GM18502 (cell line): Measurements from ENCODE around the gene PRR12.

Experiments
- ATAC-seq: cut with Tn5 transposase; IDR thresholded peaks from one replicate; pipeline ENCODE4 v1.9.1; 2021; ENCODE audit warnings: mild to moderate bottlenecking; ENCODE audit not compliant: unreplicated experiment, poor library complexity

The PRR12 gene

DNA sequence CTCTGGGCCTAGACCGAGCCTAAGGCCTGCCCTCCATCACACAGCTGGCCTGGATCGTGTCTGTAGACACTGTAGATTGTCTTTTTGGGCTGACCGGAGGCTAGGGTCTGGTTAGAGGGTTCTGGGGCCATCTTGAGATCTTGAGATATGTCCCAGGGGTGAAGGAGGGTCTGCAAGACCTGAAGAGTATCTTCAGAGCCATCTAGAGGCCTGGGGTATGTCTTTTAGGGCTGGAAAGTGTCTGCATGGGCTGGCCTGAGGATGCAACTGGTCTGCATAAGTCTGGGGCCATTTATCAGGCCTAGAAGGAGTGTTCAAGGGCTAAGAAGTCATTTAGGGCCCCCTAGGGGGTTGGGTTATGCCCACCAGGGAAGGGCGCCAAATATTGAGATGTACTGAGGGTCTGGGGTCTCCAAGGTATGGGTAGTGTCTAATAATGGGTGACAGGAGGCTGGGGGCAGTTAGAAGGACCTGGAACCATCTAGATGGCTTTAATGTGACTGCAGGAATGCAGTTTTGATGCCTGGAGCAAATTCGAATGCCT is 51.6 kb downstream of the PRR12 start:
- no peak for ATAC-seq

DNA sequence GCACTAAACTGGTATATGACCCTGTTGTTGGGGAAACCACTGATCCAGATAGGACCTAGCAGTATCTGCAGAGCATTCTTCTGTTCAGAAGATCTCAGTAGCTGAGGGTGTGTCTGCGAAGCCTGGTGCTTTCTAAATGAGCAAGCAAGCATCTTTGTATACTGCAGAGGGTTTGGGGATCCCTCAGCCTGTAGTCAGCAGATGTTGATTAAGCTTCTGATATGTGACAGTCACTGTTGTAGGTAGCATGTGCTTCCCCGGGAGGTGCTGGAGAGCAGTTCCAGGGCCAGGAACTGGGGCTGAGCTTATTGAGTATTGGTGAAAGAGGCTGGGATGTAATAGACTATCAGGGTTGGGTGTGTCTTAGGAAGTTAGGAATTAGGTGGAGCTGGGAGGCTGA is 52.5 kb downstream of the PRR12 start:
- no peak for ATAC-seq

DNA sequence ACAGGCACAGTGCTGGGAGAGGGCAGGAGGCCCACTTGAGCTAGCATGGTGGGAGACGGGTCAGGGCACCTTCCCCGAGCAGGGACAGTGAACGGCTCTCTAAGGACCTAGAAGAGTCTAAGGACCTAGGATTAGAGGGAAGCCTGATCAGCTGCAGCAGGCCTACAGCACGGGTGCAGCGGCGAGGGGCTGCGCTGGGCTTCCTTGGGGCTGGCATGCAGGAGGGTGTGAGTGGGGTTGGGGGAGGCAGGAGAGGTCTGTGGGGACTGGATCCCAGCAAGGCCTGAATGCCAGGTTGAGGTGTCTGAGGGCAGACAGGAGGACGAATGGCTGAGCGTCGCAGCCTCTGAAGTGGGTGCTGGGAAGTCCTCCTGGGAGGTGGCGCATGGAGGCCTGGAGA is 54.6 kb downstream of the PRR12 start:
- no peak for ATAC-seq

DNA sequence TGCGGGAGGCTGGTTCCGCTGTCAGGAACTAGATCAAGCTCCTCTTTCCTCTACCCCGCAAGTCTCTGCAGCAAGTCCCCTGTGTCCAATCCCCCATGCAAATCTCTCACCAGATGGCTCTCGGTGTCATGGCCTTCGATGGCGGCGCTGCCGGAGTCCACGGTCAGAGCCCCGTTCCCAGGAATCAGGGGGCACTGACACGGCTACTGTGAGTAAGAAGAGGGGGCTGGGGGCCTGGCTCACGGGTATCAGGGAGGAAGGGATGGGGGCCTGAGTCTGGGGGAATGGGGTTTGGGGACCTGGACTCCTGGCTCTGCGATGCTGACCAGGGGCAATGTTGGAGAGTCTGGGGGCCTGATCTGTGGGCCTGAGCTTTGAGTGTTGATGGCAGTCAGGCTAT is 55.0 kb downstream of the PRR12 start:
- ATAC-seq: no peak

DNA sequence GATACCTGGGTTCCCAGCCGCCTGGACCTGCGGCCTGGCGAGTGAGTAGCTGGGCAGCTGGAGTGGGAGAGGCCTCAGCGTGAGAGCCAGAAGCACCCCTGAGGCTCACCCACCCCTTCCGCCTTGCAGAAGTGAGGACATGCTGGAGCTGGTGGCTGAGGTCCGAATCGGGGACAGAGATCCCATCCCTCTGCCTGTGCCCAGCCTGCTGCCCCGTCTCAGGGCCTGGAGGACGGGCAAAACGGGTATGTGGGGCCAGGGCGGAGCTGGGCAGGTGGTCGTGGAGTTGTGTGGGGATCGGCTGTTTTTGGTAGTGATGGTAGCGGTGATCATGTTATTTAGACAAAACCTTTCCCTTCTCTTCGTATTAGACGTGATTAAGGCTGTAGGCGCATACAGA is 55.6 kb downstream of the PRR12 start:
- ATAC-seq: no peak

DNA sequence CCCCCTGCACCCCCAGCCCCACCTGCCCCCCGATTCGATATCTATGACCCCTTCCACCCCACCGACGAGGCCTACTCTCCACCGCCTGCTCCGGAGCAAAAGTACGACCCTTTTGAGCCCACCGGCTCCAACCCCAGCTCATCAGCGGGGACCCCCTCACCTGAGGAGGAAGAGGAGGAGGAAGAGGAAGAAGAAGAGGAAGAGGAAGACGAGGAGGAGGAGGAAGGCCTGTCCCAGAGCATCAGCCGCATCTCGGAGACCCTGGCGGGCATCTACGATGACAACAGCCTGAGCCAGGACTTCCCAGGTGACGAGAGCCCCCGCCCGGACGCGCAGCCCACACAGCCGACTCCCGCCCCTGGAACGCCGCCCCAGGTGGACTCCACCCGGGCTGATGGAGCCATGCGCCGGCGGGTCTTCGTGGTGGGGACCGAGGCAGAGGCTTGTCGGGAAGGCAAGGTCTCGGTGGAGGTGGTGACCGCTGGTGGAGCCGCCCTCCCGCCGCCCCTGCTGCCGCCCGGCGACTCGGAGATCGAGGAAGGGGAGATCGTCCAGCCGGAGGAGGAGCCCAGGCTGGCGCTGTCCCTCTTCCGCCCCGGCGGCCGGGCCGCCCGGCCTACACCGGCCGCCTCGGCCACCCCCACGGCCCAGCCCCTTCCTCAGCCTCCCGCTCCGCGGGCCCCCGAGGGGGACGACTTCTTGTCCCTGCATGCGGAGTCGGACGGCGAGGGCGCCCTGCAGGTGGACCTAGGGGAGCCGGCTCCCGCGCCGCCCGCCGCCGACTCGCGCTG is 60.2 kb downstream of the PRR12 start:
- no peak for ATAC-seq

DNA sequence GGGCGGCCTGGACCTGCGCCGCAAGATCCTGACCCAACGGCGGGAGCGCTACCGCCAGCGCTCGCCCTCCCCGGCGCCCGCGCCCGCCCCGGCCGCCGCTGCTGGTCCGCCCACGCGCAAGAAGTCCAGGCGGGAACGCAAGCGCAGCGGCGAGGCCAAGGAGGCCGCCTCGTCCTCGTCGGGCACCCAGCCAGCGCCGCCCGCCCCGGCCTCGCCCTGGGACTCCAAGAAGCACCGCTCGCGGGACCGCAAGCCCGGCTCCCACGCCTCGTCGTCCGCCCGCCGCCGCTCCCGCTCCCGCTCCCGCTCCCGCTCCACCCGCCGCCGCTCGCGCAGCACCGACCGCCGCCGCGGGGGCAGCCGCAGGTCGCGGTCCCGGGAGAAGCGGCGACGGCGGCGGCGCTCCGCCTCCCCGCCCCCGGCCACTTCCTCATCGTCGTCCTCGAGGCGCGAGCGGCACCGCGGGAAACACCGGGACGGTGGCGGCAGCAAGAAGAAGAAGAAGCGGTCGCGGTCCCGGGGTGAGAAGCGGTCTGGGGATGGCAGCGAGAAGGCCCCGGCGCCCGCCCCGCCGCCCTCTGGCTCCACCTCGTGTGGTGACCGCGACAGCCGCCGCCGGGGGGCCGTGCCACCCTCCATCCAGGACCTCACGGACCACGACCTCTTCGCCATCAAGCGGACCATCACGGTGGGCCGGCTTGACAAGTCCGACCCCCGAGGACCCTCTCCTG is 61.0 kb downstream of the PRR12 start:
- ATAC-seq: no peak

DNA sequence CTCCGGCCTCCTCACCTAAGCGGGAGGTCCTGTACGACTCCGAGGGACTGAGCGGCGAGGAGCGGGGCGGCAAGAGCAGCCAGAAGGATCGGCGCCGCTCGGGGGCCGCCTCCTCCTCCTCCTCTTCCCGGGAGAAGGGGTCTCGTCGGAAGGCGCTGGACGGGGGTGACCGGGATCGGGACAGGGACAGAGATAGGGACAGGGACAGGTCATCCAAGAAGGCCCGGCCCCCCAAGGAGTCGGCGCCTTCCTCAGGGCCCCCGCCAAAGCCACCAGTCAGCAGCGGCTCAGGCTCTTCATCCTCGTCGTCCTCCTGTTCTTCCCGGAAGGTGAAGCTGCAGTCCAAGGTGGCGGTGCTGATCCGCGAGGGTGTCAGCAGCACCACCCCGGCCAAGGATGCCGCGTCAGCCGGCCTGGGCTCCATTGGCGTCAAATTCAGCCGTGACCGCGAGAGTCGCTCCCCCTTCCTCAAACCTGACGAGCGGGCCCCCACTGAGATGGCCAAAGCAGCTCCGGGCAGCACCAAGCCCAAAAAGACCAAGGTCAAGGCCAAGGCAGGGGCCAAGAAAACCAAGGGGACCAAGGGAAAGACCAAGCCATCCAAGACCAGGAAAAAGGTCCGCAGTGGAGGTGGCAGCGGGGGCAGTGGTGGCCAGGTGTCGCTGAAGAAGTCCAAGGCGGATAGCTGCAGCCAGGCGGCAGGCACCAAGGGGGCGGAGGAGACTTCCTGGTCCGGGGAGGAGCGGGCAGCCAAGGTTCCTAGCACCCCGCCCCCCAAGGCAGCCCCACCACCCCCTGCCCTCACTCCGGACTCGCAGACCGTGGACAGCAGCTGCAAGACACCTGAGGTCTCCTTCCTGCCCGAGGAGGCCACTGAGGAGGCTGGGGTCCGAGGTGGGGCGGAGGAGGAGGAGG is 61.8 kb downstream of the PRR12 start:
- no peak for ATAC-seq

DNA sequence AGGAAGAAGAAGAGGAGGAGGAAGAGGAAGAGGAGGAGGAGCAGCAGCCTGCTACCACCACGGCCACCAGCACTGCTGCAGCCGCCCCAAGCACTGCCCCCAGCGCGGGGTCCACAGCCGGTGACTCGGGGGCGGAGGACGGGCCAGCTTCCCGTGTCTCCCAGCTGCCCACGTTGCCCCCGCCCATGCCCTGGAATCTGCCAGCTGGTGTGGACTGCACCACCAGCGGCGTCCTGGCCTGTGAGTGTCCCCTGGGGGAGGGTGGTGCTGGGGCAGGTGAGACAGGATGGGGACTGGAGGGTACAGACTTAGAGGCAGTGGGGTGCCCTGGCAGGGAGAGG is 62.5 kb downstream of the PRR12 start:
- ATAC-seq: no peak

DNA sequence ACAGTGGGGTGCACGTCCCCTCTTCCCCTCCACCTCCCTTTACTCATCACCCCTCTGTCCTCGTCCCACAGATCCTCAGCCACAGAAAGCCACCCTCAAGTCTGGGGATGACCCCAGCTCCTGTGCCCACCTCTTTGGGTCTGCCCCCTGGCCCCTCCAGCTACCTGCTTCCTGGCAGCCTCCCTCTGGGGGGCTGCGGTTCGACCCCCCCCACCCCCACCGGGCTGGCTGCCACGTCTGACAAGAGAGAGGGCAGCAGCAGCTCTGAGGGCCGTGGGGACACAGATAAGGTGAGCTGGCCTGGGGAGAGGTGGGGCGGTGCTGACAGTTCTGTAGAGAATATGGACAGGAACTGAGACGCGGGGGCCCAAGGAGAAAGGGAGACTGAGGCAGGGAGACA is 63.6 kb downstream of the PRR12 start:
- ATAC-seq: no peak

DNA sequence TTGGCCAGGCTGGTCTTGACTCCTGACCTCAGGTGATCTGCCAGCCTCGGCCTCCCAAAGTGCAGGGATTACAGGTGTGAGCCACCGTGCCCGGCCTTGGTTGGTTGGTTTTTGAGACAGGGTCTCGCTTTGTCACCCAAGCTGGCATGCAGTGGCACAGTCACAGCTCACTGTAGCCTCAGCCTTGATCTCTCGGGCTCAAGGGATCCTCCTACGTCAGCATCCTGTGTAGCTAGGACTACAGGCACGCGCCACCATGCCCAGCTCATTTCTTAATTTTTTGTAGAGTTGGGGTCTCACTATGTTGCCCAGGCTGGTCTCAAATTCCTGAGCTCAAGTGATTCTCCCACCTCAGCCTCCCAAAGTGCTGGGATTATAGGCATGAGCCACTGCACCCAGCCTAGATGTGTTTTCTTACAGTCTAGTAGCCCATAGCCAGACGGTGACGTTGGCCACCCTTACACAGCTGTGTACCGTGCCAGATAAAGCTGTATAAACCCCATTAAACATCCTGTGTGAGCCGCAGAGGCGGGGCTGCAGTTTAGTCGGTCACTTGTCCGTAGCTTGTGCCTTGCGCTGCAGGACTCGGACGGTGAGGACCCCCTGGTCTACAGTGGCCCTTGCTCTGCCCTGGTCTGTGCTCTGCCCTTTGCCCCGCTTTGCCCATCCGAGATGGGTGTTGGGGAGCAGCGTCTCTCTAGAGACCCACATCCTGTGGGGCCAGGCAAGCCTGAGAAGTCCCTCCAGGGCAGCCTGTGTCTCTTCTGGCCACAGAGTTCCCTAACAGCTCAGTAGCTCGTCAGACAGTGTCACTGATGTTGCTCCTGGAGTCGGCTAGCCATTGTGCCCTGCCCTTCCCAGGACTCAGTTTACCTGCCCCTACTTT is 64.8 kb downstream of the PRR12 start:
- ATAC-seq: no peak

DNA sequence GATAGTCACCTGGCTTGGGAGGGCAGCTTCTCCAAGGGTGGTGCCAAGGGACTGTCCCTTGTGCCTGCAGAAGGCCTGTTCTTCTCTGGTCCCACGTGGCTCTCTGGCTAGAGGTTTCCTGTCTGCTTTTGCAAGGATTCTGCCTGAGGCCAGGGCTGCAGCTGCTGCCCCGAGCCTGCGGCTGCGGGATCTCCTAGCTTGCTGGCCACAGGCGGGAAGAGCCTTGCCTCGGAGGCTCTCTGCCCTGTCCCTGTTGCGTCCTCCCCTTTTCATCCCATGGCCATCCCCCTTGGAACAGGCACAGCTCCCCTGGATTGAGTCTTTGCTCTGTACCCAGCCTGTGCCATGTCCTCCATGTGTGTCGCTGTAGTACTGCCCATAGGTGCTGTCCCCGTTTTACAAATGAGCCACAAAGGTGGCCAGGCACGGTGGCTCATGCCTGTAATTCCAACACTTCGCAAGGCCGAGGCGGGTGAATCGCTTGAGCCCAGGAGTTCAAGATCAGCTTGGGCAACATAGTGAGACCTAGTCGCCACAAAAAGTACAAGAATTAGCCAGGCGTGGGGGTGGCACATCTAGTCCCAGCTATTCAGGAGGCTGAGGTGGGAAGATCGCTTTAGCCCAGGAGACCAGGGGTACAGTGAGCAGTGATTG is 65.6 kb downstream of the PRR12 start:
- ATAC-seq: no peak

DNA sequence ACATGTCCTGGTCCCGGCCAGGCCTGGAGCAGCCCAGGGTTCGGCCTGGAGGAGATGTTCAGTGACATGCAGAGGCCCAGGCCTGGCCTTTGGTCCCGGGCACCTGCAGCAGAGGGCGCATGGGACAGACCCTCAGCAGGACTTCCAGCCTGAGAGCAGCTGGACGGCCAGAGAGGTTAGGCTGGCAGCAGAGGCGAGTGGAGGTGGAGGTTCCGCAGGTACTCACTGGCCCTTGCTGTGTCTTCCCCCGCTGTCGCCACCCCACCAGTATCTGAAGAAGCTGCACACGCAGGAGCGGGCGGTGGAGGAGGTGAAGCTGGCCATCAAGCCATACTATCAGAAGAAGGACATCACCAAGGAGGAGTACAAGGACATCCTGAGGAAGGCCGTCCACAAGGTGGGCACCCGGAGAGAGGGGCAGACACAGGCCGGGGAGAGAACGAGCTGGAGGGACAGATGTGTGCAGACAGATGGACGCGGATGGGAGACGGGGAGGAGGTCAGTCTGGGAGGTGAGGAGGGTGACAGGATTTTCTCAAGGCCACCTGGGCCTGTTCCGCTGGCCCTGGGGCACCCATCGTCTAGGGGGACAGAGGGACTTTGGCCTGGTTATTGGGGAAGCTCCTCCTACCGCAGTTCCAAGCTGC is 66.6 kb downstream of the PRR12 start:
- ATAC-seq: no peak

DNA sequence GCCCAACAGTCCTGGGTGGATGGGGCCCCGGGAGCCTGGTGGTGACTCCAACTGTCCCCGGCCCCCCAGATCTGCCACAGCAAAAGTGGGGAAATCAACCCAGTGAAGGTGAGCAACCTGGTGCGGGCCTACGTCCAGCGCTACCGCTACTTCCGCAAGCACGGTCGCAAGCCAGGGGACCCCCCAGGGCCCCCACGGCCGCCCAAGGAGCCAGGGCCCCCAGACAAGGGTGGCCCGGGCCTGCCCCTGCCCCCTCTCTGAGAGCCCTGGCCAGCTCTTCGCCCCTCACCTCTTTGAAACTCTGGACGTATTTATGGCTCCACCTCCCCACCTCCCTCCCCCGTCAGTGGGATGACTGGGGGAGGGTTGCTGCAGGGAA is 67.1 kb downstream of the PRR12 start:
- no peak for ATAC-seq

DNA sequence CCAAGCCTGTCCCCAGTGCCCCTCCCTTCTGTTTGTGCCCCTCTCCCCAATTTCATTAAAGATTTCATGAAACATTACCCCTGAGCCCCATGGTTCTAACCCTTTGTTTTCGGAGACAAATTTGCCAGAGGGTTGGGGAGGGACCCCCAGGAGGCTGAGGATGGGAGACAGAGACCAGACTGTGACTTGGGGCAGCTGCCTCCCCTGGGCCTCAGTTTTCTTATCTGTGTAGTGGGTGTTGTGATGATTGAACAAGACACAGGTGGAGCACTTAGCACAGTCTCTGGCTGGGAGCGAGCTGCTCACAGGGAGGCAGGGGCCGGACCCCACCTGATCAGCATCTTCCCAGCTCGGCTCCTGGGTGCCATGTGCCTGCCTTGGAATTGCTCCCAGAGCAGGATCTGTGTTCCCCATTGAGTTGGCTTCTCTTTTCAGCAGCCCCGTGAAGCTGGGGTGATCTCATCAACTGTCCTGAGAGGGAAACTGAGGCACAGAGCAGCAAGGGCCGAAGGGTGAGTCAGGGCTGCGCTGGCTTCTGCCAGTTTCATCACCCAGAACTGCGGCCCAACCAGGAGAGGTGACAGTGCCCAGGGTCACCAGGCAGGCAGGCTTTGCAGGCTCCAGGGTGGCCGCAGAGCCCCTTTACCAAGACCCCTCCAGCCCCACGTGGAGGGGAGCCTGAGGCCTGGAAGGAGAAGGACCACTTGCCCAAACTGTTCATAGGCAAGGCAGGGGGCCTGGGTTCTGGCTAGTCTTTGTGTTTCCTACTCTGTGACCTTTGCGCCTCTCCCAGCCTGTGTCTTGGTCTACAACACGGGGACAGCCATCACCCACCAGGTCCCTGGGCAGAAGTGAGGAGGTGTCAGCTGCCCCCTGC is 67.8 kb downstream of the PRR12 start:
- ATAC-seq: no peak

DNA sequence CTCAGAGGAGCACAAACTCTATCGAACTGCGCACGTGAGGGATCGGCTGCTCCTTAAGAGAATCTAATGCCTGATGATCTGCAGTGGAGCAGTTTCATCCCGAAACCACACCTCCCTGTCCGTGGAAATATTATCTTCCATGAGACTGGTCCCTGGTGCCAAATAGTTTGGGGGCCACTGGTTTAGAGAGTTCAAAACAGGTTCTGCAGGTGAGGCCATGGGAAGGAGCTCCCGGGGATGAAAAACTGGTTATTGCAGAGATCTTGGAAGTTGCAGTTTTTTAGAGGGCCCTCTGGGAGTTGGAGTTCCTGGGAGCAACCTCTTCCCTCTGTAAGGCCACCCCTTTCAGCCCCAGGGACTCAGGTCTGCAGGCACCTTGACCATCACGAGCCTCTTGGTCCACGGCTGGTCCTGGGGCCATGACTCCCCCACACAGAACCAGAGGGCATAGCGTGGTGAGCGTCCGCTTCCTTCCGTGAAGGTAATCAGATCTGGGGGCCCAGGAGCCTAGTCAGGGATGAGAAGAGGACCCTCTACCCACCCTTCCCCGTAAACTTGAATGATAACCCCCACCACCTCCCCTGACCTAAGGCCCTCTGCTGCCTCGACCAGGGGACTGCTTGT is 69.5 kb downstream of the PRR12 start:
- no peak for ATAC-seq

DNA sequence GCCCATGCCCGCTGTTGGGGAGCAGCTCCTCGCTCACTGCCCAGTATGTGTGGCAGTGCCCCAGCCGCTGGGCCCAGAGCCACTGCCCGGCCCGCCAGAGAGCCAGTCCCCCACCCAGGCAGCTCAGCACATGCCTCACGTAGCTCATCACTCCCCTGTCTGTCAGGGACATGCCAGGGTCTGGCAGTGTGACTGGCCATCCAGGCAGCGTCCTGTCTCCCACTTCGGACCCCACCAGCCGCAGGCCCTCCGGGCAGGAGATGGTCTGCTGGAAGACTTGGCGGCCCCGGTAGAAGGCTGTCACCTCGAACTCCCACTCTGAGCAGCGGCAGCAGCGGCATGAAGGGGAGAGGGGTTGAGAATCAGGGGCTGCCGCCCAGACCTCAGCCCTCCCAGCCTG is 71.0 kb downstream of the PRR12 start:
- ATAC-seq: no peak

DNA sequence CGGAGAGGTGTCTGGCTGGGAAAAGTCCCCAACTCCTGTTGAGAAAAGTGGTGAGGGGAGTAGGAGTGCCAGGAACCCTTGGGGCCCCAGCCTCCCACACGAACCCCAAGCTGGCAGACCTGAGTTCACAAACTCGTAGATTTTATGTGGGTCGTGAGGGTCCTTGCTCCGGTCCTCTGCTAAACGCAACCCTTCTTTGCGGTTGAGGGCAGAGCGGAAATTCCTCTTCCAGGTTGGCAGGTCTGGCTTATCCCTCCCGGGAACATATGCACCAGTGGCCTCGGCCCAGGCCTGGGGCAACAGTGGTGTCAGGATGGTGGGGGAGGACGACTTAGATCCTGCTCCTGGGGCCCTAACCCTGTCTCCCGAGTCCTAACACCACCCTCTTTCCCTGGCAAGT is 72.2 kb downstream of the PRR12 start:
- no peak for ATAC-seq
